GM19328 (cell line): ENCODE data around the gene NARF.

Experiments used
- ATAC-seq: cut with Tn5 transposase; IDR thresholded peaks from one replicate; pipeline ENCODE4 v1.9.1; 2021; ENCODE audit warnings: mild to moderate bottlenecking, moderate library complexity; ENCODE audit not compliant: unreplicated experiment

The NARF gene

DNA sequence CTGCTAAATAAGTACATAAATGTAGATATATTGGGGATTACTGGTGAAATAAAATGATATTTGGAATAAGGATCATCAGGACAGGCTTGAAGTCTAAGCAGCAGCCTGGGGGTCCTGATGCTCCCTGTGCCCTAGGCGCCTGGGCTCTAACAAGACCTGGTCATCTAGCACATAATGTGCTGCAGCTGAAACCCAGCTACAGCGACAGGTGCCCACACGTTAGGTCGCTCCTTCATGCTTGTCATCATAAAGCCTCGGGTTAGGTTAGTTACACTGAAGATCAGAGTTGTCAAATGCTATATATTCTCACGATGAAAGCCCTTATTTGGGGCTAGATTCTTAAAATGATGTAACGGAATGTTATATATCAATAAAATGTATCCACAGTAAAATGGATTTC lies 11.5 kb downstream of the NARF start:
- ATAC-seq: no peak

- no peak for ATAC-seq
Observed at GRCh38 chr17:82474223-82475010, 15.9 kb downstream of the NARF start.

DNA sequence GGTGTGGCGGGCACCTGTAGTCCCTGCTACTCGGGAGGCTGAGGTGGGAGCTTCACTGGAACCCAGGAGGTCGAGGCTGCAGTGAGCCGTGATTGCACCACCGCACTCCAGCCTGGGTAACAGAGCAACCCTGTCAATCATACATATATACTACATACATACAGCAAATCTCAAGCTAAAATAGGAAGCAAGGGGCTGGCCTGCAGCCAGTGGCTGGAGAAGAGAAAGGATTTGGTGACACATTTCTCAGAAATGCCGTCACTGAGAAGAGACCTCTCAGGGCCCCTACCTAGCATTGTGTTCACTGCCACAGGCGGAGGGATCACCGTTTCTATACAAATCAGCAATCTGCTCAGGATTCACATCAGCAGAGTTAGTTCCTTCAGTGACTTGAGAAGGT lies 16.9 kb downstream of the NARF start:
- no peak for ATAC-seq

GRCh38 chr17:82477934-82478333 lies 19.4 kb downstream of the NARF start:
- ATAC-seq: no peak

DNA sequence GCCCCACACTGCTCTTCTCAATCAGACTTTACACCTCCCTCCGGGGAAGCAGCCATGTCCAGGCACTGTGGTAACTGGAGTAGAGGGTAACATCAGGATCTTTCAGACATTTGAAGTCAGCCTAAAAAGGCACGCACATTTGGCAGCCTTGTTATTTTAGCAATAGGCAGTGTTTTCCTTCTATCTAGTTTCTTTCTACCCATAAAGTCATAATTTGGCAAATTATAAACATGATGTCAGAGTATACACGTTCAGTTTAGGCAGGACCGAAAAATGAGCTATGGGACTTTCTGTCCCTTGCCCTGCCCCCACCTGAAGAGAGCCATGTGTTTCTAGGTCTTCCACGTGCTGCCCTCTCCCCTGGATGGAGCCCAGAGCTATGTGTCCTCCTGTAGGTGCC lies 21.1 kb downstream of the NARF start:
- no peak for ATAC-seq

- no peak for ATAC-seq
Observed at GRCh38 chr17:82480318-82480717, 21.8 kb downstream of the NARF start.

- ATAC-seq: no peak
Observed at GRCh38 chr17:82483204-82483660, 24.7 kb downstream of the NARF start.

DNA sequence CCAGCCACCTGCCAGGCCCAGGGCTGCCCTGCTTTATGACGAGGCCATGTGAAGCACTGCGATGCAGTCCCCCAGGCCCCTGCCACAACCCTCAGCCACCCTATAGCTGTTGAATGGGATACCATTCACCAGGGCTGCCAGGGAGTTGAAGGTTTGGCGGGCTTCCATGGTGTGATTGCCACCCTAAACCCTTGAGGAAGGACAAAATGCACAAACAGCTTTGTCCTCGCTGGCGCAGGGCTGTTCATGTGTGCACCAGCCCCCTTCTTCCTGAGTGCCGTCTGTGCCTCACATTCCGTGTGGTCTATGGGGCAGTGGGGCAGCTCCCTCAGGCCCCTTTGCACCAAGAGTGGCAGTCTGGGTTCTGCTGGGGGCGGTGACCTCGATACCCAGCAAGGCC lies 25.3 kb downstream of the NARF start:
- no peak for ATAC-seq

- ATAC-seq: no peak
Observed at GRCh38 chr17:82486231-82487094, 27.9 kb downstream of the NARF start.

- ATAC-seq: no peak
Observed at GRCh38 chr17:82487910-82488309, 29.4 kb downstream of the NARF start.

DNA sequence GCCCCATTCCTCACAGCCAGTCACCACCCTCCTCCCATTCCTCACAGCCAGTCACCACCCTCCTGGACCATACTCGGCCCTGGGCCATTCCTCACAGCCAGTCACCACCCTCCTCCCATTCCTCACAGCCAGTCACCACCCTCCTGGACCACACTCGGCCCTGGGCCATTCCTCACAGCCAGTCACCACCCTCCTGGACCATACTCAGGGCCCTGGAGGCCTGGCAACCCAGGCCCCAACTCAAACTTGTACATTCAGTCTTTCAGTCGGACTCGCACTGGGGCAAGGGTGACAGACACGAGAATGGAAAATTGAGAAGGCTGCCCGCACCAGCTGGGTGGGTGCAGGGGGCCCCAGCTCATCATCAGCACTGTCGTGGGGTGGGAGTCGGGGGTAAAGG lies 30.6 kb downstream of the NARF start:
- ATAC-seq: no peak

GRCh38 chr17:82489851-82490511 lies 31.4 kb downstream of the NARF start:
- ATAC-seq: no peak

DNA sequence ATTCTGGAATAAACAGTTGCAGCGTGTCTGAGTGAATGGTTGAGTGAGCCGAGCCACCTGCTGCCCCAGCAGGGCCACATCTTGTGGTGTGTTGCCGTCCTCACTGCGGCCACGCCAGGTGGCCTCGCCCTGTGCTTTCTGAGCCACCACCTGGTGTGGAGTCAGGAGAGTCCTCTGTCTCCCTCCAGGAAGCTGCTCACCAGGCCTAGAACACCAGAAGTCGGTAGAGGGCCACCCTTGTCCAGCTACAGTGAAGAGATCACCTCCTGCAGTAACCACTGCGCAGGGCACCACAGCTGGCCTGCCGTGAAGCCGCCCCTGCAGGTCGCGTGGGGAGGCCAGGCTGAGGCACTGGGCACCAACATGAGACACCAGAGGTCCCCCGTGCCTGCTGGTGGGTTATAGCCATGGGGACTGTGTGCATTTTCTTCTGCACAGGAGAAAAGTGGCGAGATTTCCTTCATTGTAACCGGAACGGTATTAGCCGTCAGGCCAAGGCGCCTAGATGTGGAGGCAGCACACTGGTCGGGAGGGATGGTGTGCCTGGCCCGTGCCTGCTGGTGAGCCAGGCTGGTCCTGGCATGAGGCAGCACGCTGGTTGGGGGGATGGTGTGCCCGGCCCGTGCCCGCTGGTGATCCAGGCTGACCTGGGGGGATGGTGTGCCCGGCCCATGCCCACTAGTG lies 32.1 kb downstream of the NARF start:
- ATAC-seq: no peak

- no peak for ATAC-seq
Observed at GRCh38 chr17:82491196-82491530, 32.6 kb downstream of the NARF start.

- no peak for ATAC-seq
Observed at GRCh38 chr17:82491533-82491932, 33.0 kb downstream of the NARF start.

GRCh38 chr17:82492643-82493225 lies 34.2 kb downstream of the NARF start:
- no peak for ATAC-seq

DNA sequence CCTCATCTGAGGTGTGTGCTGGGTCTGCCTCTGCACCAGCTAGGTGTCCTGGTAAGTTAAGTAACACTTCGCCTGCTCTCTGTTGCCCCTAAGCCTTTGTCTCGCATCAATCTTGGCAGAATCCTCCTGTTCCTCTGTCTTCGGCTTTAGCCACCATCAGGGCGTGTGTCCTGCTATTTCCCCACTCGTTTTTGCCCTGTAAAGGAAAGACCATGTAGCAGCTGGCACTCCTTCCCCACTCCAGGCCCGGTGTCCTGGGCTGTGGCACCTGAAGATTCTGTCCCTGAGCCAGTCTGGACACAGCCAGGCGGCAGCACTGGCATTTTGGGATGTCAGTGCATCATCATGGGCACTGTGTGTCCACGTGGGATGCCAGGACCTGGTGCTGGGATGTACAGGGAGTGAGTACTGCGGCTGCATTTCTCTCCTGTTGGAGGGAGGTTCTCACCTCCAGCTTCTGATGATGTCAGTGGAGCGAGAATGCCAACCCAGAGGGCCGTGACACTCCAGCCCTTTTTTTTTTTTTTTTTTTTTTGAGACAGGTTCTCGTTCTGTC lies 34.8 kb downstream of the NARF start:
- no peak for ATAC-seq

DNA sequence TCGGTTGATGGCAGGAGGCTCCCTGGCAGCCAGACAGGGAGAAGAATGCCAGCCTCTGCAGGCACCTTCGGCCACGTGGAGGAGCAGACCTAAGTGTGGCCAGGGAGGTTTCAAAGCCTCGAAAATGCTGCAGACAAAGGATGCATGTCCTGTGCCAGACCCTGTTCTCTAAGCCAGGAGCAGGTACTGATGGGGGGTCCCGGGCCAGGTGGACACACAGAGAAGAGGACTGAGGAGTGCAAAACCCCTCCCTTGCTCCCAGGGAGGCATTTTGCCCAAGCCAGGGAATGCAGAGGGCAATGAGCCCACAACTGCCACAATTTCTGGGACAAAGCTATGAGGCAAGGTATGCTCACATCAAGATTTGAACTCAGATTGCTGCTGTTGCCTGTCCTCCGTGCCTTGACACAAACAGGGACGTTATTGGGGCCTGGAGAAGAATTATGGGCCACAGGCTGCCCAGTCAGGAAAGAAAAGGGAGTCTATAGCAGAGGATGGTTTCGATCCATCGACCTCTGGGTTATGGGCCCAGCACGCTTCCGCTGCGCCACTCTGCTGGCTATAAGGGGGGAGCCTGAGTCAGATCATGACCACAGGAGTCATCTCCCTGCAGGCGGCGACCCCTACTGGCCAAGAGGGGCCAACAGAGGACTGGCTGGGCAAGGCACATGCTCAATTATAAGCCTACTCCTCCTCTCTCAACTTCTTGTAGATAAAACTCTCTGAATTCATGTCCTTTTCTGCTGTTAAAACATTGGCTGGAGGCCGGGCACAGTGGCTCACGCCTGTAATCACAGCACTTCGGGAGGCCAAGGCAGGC lies 35.9 kb downstream of the NARF start:
- peak; percentile 56 for ATAC-seq

DNA sequence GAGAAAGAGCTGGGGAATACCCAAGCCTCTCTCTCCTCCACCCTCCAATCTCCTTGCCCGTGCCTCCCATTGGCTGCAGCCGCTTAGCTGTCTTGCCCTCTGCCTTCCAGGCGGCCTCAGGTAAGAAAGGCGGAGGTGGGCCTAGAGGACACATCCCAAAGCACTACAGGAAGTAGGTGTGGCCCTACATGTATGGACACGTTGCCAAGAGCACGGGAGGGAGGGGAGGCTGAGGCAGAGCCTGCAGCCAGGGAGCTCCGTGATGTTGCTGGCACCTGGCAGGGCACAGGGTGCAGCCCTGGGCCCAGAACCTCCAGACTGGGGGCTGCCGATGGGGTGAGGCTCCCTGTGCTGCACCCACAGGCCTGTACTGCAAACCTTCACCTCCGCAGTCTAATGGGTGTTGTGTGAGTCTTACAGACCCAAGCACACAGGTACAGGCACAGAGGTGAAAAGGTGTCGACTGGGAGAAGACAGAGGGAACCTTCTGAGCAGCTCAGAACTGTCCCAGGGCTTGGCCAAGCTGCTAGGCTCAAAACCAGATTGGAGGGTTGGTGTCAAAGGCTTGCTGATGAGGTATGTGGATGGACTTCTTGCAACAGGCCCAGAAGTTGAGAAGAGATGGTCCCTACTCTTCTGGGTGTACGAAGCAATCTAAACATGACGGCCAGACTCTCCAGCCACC lies 37.4 kb downstream of the NARF start:
- no peak for ATAC-seq
